Mucosa of rectum (tissue), 2 donors: ENCODE data around the gene TUT7.

ENCODE experiments used
- H3K27ac ChIP-seq, 2 donors: one replicate each; pipeline ENCODE4 v1.7.0; 2013; ENCODE audit warnings: inconsistent platforms in 2 of 2, low read depth in 2 of 2, low read length in 2 of 2
- H3K27me3 ChIP-seq, 2 donors: one replicate each; pipeline ENCODE4 v1.7.0; 2013; ENCODE audit warnings: low read length in 2 of 2; ENCODE audit not compliant: control insufficient read depth in 2 of 2, insufficient read depth in 2 of 2
- H3K36me3 ChIP-seq, 2 donors: one replicate each; pipeline ENCODE4 v1.7.0; 2013; ENCODE audit warnings: low read length in 2 of 2; ENCODE audit not compliant: control insufficient read depth in 2 of 2, insufficient read depth in 2 of 2
- H3K4me1 ChIP-seq, 2 donors: one replicate each; pipeline ENCODE4 v1.7.0; 2013; ENCODE audit warnings: low read length in 2 of 2, mild to moderate bottlenecking in 1 of 2; ENCODE audit not compliant: control insufficient read depth in 2 of 2, insufficient read depth in 2 of 2
- H3K4me3 ChIP-seq, 2 donors: one replicate each; pipeline ENCODE4 v1.7.0; 2013; ENCODE audit warnings: low read length in 2 of 2
- H3K9ac ChIP-seq, 2 donors: one replicate each; pipeline ENCODE4 v1.7.0; 2013; ENCODE audit warnings: low read length in 2 of 2, low read depth in 1 of 2, mild to moderate bottlenecking in 1 of 2
- H3K9me3 ChIP-seq, 2 donors: one replicate each; pipeline ENCODE4 v1.7.0; 2013; ENCODE audit warnings: low read length in 2 of 2; ENCODE audit not compliant: control insufficient read depth in 2 of 2
- donor health status: healthy.
- donor health status: Normal muscosa, but diverticular disease.

TUT7 gene

DNA sequence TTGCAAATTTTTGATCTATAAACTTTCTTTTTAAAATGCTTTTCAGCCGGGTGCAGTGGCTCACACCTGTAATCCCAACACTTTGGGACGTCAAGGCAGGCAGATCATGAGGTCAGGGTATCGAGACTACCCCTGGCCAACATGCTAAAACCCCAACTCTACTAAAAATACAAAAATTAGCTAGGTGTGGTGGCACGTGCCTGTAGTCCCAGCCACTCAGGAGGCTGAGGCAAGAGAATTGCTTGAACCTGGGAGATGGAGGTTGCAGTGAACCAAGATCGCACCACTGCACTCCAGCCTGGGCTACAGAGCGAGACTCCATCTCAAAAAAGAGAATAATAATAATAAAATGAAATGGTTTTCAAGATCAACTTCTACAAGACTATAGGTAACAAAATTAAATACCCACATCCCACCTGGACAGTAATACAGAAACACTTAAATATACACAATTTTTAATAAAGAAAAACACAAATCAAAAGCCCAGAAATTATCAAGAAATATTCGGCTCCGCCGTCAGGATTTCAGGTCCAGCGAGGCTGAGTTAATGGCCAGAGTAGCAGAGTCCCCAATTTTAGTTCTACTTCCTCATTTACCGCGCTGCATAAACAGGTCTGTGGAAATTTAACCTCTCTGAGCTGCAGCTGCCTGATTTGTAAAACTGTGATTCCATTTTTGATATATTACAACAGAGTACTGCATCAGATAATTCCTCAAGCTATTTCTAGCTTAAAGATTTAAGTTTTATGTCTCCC, 4.0 kb downstream of the TUT7 start:
- Histone ChIP-seq H3K4me1 (peaks cover 3 to 13% of the 10 kb centered on the region in 2 donors), H3K9me3 (no peaks in the 10 kb centered on the region), H3K36me3 (peaks cover 15 to 22% of the 10 kb centered on the region in 2 donors), H3K9ac (no peak overlapping the region), H3K4me3 (peak overlapping the region in 1 of 2 donors; percentile 42), H3K27ac (no peak overlapping the region), H3K27me3 (no peaks in the 10 kb centered on the region)

DNA sequence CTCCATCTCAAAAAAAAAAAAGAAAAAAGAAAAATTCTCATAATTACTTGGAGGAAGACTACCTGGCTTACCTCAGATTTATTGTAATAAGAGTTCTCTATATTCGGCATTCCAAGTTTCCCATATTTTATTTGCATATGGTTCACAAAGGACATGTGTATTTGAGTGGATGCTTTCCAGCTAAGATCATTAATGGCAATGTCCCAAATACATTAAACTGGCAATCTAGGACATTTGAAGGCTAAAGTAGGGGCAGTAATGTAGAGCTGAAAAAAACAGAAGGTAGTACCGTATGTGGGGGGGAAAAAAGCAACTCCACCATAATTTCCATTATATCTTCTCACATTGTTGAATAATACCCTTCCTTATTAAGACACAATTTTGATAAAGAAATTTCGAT, 4.9 kb downstream of the TUT7 start:
- Histone ChIP-seq H3K36me3 (peaks cover 23 to 31% of the 10 kb centered on the region in 2 donors), H3K9ac (no peak overlapping the region), H3K27ac (no peak overlapping the region), H3K27me3 (no peaks in the 10 kb centered on the region), H3K4me3 (no peak overlapping the region), H3K4me1 (peaks cover 0 to 11% of the 10 kb centered on the region in 2 donors), H3K9me3 (no peaks in the 10 kb centered on the region)

DNA sequence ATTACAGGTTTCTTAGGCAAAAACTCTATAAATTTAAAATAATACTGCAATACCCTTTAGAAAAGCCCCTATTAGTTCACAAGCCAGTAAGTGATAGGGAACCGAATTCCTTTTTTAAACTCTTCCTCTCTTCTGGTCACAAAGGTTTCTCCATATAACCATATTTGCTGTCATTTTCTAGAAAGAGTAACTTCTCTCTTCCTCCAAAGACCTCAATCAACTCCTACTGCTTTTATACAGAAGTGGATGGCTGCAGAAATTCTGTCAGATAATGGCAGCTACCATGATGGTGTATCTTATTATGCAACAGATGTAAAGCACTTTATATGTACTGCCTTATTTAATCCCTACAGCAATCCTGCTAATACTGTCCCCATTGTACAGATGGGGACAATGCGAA, 6.2 kb downstream of the TUT7 start:
- H3K9me3 ChIP-seq = no peaks in the 10 kb centered on the region
- H3K4me3 ChIP-seq = no peak overlapping the region
- H3K27me3 ChIP-seq = no peaks in the 10 kb centered on the region
- H3K27ac ChIP-seq = no peak overlapping the region
- H3K9ac ChIP-seq = no peak overlapping the region
- H3K36me3 ChIP-seq = peaks cover 30 to 33% of the 10 kb centered on the region in 2 donors
- H3K4me1 ChIP-seq = peaks cover 0 to 11% of the 10 kb centered on the region in 2 donors

DNA sequence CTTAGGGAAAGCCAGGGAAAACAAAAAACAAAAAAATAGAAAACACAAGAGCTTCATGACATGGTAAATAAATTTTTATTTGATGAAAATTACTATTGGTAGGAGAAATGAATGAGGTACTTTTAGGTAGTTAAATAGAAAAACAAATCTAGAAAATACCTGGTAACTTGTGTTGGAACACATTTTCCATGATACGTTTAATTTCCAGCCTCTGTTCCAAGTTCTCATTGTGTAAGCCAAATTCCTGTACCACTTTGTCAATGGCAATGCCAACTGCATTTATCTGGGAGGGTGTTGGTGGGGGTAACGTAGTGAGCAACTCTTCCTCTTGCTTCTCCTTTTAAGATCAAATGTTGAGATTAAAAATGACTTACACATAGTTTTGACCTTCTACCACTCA, 9.4 kb downstream of the TUT7 start:
- Histone ChIP-seq H3K27ac (no peak overlapping the region), H3K9me3 (no peaks in the 10 kb centered on the region), H3K36me3 (peaks cover 50 to 55% of the 10 kb centered on the region in 2 donors), H3K4me3 (no peak overlapping the region), H3K4me1 (peaks cover 0 to 2% of the 10 kb centered on the region in 2 donors), H3K9ac (no peak overlapping the region), H3K27me3 (no peaks in the 10 kb centered on the region)

DNA sequence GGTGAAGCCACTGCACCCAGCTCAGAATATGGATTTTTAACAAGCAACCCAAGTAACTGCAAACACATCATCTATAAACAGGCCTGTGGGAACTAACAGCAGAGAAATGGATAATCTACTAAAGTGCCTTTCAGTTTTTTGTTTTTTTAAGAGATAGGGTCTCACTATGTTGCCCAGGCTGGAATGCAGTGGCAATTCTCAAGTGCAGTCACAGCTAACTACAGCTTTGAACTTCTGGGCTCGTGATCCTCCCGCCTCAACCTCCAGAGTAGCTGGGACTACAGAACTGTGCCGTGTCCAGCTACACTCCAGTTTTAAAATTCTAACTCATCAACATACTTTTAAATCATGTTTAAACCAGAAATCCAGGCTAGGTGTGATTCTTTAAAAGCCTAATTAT, 11.9 kb downstream of the TUT7 start:
- Histone ChIP-seq H3K27me3 (no peaks in the 10 kb centered on the region), H3K4me3 (no peak overlapping the region), H3K36me3 (peaks cover 66% of the 10 kb centered on the region in 2 donors), H3K27ac (no peak overlapping the region), H3K4me1 (peaks cover 0 to 2% of the 10 kb centered on the region in 2 donors), H3K9me3 (no peaks in the 10 kb centered on the region), H3K9ac (no peak overlapping the region)

DNA sequence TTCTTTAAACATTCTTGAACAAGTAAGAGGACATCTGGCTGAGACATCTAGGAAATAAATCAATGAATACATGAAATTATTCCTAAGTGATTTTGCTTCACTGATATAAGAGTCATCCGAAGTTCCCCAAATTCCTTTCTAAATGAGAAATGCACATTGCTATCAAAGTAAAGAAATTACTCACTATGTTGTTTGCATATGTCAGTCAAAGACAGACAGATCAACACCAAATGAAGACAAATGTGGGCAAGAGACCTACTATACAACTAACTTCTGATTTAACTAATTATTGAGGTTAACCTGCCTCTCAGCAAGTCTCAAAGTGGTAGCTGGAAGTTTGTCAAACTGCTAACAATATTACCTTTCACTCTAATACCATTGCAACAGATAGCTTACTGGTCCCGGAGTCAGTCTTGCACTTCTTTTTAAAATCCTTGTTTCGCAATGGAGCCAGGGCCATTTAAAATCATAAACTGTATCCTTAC, 13.2 kb downstream of the TUT7 start:
- no peak overlapping the region for H3K27ac ChIP-seq
- no peaks in the 10 kb centered on the region for H3K4me1 ChIP-seq
- peaks cover 73 to 78% of the 10 kb centered on the region in 2 donors for H3K36me3 ChIP-seq

DNA sequence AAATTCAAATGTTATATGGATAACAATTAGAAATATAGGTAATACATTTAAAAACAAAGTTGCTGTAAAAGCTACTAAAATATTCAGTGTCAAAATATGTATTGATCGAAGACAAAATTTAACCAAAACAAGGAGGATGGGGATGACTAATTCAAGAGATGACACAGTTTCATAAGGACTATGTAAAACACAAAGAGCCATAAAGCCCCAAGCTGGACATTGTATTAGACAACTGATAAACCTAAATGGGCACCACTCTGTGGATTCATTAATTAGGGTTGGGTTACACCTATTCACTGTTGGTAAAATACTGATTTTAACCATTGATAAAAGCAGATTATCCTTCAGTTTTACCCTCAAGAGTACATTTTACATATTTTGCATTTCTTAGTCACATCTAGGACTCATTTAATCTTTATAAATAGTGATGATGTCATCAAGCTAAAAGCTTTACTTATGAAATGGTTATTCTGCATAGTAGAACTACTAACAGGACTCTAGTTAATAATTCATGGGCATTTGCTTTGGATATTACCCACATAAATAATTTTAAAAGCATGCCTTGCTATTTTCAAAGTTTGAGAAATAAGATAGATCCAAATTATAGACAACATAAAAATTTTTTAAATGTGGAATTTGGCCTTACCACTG, 13.7 kb downstream of the TUT7 start:
- H3K27ac ChIP-seq = no peak overlapping the region
- peaks cover 73 to 80% of the 10 kb centered on the region in 2 donors for H3K36me3 ChIP-seq
- no peaks in the 10 kb centered on the region for H3K27me3 ChIP-seq
- H3K4me1 ChIP-seq = no peaks in the 10 kb centered on the region
- H3K9me3 ChIP-seq = no peaks in the 10 kb centered on the region
- H3K9ac ChIP-seq = no peak overlapping the region
- H3K4me3 ChIP-seq = no peak overlapping the region

More for the DNA sequence above, 13.2 kb downstream of the TUT7 start:
- no peaks in the 10 kb centered on the region for H3K27me3 ChIP-seq
- H3K4me3 ChIP-seq = no peak overlapping the region
- no peak overlapping the region for H3K9ac ChIP-seq
- H3K9me3 ChIP-seq = no peaks in the 10 kb centered on the region

DNA sequence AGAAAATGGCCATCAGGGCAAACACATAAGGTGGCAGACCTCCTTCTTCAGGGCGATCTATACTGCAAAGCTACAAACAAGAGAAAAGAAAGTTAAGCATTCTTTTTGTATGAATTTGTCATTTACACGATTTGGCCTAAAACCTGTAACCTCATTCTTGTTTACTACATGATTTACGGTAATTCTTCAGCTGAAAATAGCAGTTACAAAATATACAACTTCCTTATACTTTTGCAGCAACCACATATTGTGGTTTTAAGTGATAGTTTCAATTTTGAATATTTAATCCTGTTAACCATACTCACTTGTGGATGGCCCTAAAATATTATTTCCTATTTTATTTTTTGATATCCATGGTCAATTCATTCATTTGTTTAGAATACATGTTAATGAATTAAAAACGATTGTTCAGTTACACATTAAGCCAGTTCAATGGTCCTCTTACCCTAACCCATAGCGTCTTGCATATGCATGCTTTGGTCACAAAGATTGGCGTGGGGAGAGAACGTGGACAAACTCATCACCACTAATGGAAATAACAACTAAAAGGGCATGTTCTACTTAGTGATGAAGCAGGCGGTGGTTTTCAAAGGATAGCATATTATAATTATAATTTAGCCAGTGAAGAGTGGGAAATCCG, 16.6 kb downstream of the TUT7 start:
- Histone ChIP-seq H3K27ac (no peak overlapping the region), H3K4me3 (peak overlapping the region in 1 of 2 donors; percentile 2)

DNA sequence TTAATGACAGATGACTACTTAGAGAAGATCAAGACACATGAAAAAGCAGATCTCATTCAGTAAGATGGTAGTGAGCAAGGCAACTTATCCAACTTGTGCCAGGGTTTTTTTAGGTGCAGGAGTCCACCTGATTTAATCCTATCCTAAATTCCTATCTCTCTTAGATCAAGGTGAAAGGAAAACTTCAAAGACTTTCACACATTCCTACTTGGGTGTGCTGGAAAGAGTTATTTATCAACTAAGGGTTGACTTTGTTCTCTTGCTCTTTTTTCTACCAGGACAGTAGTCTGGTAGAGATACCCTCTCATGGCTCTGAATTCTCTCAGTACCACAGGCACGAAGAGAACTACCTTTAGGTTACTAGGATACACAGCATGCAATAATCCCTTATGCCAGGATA, 18.2 kb downstream of the TUT7 start:
- Histone ChIP-seq H3K27ac (no peak overlapping the region), H3K4me3 (no peak overlapping the region), H3K9ac (no peak overlapping the region), H3K4me1 (no peaks in the 10 kb centered on the region), H3K27me3 (no peaks in the 10 kb centered on the region), H3K9me3 (no peaks in the 10 kb centered on the region), H3K36me3 (peaks cover 64 to 73% of the 10 kb centered on the region in 2 donors)

More for the DNA sequence above, 16.6 kb downstream of the TUT7 start:
- peaks cover 79% of the 10 kb centered on the region in 2 donors for H3K36me3 ChIP-seq
- H3K4me1 ChIP-seq = no peaks in the 10 kb centered on the region
- no peaks in the 10 kb centered on the region for H3K27me3 ChIP-seq
- no peak overlapping the region for H3K9ac ChIP-seq
- no peaks in the 10 kb centered on the region for H3K9me3 ChIP-seq

DNA sequence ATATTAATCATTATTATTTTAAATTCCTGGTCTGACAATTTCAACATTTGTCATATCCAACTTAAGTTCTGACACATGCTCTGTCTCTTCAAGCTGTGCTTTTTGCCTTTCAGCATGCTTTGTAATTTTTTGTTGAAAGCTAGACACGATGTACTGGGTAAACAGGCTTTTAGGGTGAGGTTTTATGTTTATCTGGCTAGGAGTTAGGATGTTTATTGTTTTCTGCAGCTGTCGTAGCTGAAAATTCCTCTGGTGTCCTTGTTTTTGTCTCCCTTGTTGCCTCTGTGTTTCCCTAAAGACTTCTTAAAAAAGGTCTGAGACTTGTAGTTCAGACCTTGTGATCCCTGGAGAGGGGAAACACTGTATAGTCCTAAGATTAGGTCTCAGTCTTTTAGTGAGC, 20.6 kb downstream of the TUT7 start:
- H3K9me3 ChIP-seq = no peaks in the 10 kb centered on the region
- no peak overlapping the region for H3K9ac ChIP-seq
- no peaks in the 10 kb centered on the region for H3K4me1 ChIP-seq
- H3K27me3 ChIP-seq = no peaks in the 10 kb centered on the region
- H3K4me3 ChIP-seq = no peak overlapping the region
- H3K27ac ChIP-seq = no peak overlapping the region
- H3K36me3 ChIP-seq = peaks cover 51 to 62% of the 10 kb centered on the region in 2 donors
